ENCODE data around the gene BICRA. TPM values are rescaled to one million over a fixed set of nuclear protein-coding genes. Genes with fewer than 3 reads are reported as not detected.
A peak's percentile ranks its signal among the peaks of the same experiment; 100 is the strongest.

BICRA gene
- total and polyA plus RNA-seq, 9 of the 15 experiments (the other 6 are each of a cell fraction or from before 2014, with no cell fraction given) = 0.01 to 8.8 (median 1.2) TPM

- TF ChIP-seq, protein P1, sequence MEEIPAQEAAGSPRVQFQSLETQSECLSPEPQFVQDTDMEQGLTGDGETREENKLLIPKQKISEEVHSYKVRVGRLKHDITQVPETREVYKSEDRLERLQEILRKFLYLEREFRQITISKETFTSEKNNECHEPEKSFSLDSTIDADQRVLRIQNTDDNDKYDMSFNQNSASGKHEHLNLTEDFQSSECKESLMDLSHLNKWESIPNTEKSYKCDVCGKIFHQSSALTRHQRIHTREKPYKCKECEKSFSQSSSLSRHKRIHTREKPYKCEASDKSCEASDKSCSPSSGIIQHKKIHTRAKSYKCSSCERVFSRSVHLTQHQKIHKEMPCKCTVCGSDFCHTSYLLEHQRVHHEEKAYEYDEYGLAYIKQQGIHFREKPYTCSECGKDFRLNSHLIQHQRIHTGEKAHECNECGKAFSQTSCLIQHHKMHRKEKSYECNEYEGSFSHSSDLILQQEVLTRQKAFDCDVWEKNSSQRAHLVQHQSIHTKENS (CRISPR knock-in tag; IDR thresholded peaks at IDR 0.05) = no peak
- TF ChIP-seq CREB5 (CRISPR knock-in tag; IDR thresholded peaks at IDR 0.05) (no peak), TCFL5 (CRISPR knock-in tag; conservative IDR thresholded peaks at IDR 0.05) (no peak), ZNF696 (CRISPR knock-in tag; conservative IDR thresholded peaks at IDR 0.05) (no peak), LARP7 (IDR thresholded peaks at IDR 0.05) (no peak), MYNN (IDR thresholded peaks at IDR 0.05) (no peak), MYNN (CRISPR knock-in tag; IDR thresholded peaks at IDR 0.05) (no peak), HMGXB4 (CRISPR knock-in tag; IDR thresholded peaks at IDR 0.05) (no peak), NR1H2 (CRISPR knock-in tag; IDR thresholded peaks at IDR 0.05) (no peak), ASH1L (IDR thresholded peaks at IDR 0.05; ENCODE audit: borderline replicate concordance, low read depth, partially characterized antibody) (no peak), HLTF (IDR thresholded peaks at IDR 0.05) (0 out of 2 replicates have a peak, but pooled peaks have one; percentile 3), MED1 (CRISPR knock-in tag; IDR thresholded peaks at IDR 0.05; ENCODE audit: borderline replicate concordance) (no peak), ARNT (IDR thresholded peaks at IDR 0.05) (peak in 1 of 2 experiments; percentile 17; a peak in 1 of 4 replicates), SMARCE1 (IDR thresholded peaks at IDR 0.05) (no peak)
- TF ChIP-seq, protein P2, sequence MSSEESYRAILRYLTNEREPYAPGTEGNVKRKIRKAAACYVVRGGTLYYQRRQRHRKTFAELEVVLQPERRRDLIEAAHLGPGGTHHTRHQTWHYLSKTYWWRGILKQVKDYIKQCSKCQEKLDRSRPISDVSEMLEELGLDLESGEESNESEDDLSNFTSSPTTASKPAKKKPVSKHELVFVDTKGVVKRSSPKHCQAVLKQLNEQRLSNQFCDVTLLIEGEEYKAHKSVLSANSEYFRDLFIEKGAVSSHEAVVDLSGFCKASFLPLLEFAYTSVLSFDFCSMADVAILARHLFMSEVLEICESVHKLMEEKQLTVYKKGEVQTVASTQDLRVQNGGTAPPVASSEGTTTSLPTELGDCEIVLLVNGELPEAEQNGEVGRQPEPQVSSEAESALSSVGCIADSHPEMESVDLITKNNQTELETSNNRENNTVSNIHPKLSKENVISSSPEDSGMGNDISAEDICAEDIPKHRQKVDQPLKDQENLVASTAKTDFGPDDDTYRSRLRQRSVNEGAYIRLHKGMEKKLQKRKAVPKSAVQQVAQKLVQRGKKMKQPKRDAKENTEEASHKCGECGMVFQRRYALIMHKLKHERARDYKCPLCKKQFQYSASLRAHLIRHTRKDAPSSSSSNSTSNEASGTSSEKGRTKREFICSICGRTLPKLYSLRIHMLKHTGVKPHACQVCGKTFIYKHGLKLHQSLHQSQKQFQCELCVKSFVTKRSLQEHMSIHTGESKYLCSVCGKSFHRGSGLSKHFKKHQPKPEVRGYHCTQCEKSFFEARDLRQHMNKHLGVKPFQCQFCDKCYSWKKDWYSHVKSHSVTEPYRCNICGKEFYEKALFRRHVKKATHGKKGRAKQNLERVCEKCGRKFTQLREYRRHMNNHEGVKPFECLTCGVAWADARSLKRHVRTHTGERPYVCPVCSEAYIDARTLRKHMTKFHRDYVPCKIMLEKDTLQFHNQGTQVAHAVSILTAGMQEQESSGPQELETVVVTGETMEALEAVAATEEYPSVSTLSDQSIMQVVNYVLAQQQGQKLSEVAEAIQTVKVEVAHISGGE (CRISPR knock-in tag; IDR thresholded peaks at IDR 0.05) = no peak
These were observed 121.6 kb downstream of the BICRA start (continued) for GRCh38 chr19:47730521-47730889.

Data from K562 (cell line).